Panc1 (cell line): Measurements from ENCODE around the gene CA10.

Experiments
- CTCF ChIP-seq: fragments of 450-650 bp; IDR thresholded peaks from 2 replicates; pipeline ENCODE4 v1.5.1; 2017; ENCODE audit warnings: mild to moderate bottlenecking
- POLR2AphosphoS5 ChIP-seq: IDR thresholded peaks from 2 replicates; pipeline ENCODE4 v1.6.1; 2012; ENCODE audit warnings: mild to moderate bottlenecking, low read depth, low read length, moderate library complexity
- REST ChIP-seq, 2 experiments: IDR thresholded peaks; 2 replicates each; pipeline ENCODE4 v1.6.1; 2011 to 2012; ENCODE audit warnings: low read depth in 2 of 2, control low read depth in 1 of 2, low read length in 1 of 2, mild to moderate bottlenecking in 1 of 2, moderate library complexity in 1 of 2; ENCODE audit not compliant: insufficient read depth in 1 of 2
- SIN3A ChIP-seq: IDR thresholded peaks from 2 replicates; pipeline ENCODE4 v1.6.1; 2012; ENCODE audit warnings: low read depth, mild to moderate bottlenecking, low read length, moderate library complexity, borderline replicate concordance; ENCODE audit not compliant: insufficient read depth

- TF ChIP-seq CTCF (no peak), REST (IDR thresholded peaks at IDR 0.05; ENCODE audit: insufficient read depth in 1 of 2, low read depth in 2 of 2, low read length in 1 of 2) (no peak), SIN3A (no peak), POLR2AphosphoS5 (no peak)
Measured at GRCh38 chr17:51617986-51618385, 540.5 kb downstream of the CA10 start.
